HG03378 (cell line): ENCODE results near the gene ARAF.
"Not testable (repeated sequence)": the region's sequence is repeated elsewhere in the genome, so short reads cannot be mapped to it uniquely, and the experiment has no call there.

Source experiments
- ATAC-seq: cut with Tn5 transposase; IDR thresholded peaks from one replicate; pipeline ENCODE4 v1.9.1; 2021; ENCODE audit warnings: mild to moderate bottlenecking, moderate library complexity; ENCODE audit not compliant: unreplicated experiment

ARAF gene

GRCh38 chrX:47584714-47585113, 23.7 kb downstream of the ARAF start:
- no peak for ATAC-seq

- ATAC-seq: no peak
These were observed 24.3 kb downstream of the ARAF start for GRCh38 chrX:47585273-47585672.

- no peak for ATAC-seq
These were observed 25.2 kb downstream of the ARAF start for GRCh38 chrX:47586043-47586787.

- no peak for ATAC-seq
These were observed 26.3 kb downstream of the ARAF start for GRCh38 chrX:47587091-47587891.

GRCh38 chrX:47587906-47588735, 27.1 kb downstream of the ARAF start:
- ATAC-seq: no peak

GRCh38 chrX:47590984-47591383, 30.0 kb downstream of the ARAF start:
- ATAC-seq: no peak

- ATAC-seq: no peak
These were observed 32.5 kb downstream of the ARAF start for GRCh38 chrX:47593522-47593921.

GRCh38 chrX:47595716-47596251, 34.8 kb downstream of the ARAF start:
- no peak for ATAC-seq

GRCh38 chrX:47596256-47596655, 35.3 kb downstream of the ARAF start:
- ATAC-seq: no peak

- no peak for ATAC-seq
These were observed 36.2 kb downstream of the ARAF start for GRCh38 chrX:47597222-47597621.

- ATAC-seq: not testable (repeated sequence)
These were observed 42.1 kb downstream of the ARAF start for GRCh38 chrX:47603125-47603524.

GRCh38 chrX:47605024-47605423, 44.0 kb downstream of the ARAF start:
- no peak for ATAC-seq

- ATAC-seq: no peak
These were observed 46.1 kb downstream of the ARAF start for GRCh38 chrX:47607091-47607490.

GRCh38 chrX:47608130-47608810, 47.3 kb downstream of the ARAF start:
- no peak for ATAC-seq

- no peak for ATAC-seq
These were observed 49.5 kb downstream of the ARAF start for GRCh38 chrX:47610511-47610910.

GRCh38 chrX:47611489-47611888, 50.5 kb downstream of the ARAF start:
- no peak for ATAC-seq

- no peak for ATAC-seq
These were observed 50.9 kb downstream of the ARAF start for GRCh38 chrX:47611926-47612325.

GRCh38 chrX:47612418-47612817, 51.4 kb downstream of the ARAF start:
- no peak for ATAC-seq

GRCh38 chrX:47613082-47613481, 52.1 kb downstream of the ARAF start:
- ATAC-seq: no peak

- no peak for ATAC-seq
These were observed 53.6 kb downstream of the ARAF start for GRCh38 chrX:47614618-47615017.
